PC-3 (cell line): ENCODE measurements around the gene LINC01488. TPM values are rescaled to one million over a fixed set of nuclear protein-coding genes. Genes with fewer than 3 reads are reported as not detected.

ENCODE experiments used
- ATAC-seq: fragments of 200-7000 bp; cut with Tn5 transposase; 2 replicates; pipeline ENCODE4 v1.9.1; 2020; ENCODE audit warnings: mild to moderate bottlenecking, moderate library complexity
- BruUV-seq: library from RNA; stranded (reverse); fragments of 400-500 nt; replicated peaks from 2 replicates; lab custom pipeline; 2021; lab: Mats Ljungman, UMichigan
- CTCF ChIA-PET: fragments of 300-600 bp; sonication (Branson Sonifier 250); formaldehyde crosslinking; loops from one replicate; lab custom pipeline; 2022; ENCODE audit warnings: antibody characterized with exemption; lab: Charles Lee
- POLR2A ChIA-PET: fragments of 300-600 bp; sonication (Branson Sonifier 250); formaldehyde crosslinking; loops from one replicate; lab custom pipeline; 2022; ENCODE audit warnings: antibody characterized with exemption; ENCODE audit not compliant: unreplicated experiment; lab: Charles Lee
- DNase-seq: peaks from one replicate; pipeline ENCODE4 v3.0.0-alpha.2; 2015
- H2AFZ ChIP-seq: fragments of 300-600 bp; sonication (generic); 2 replicates; pipeline ENCODE4 v1.6.0; 2016; ENCODE audit warnings: antibody characterized with exemption, low read length
- H3F3A ChIP-seq: fragments of 300-600 bp; sonication (generic); one replicate; pipeline ENCODE4 v1.6.0; 2017; ENCODE audit warnings: antibody characterized with exemption, low read length, control low read depth, mild to moderate bottlenecking; ENCODE audit not compliant: unreplicated experiment
- H3K27ac ChIP-seq: fragments of 300-600 bp; sonication (generic); 2 replicates; pipeline ENCODE4 v1.5.1; 2016; ENCODE audit warnings: mild to moderate bottlenecking, low read length
- H3K27me3 ChIP-seq: fragments of 300-600 bp; sonication (generic); 2 replicates; pipeline ENCODE4 v1.6.1; 2016; ENCODE audit warnings: low read length, mixed read lengths
- H3K36me3 ChIP-seq: fragments of 300-600 bp; sonication (generic); 2 replicates; pipeline ENCODE4 v1.6.1; 2016; ENCODE audit warnings: low read depth, mixed run types, low read length, mixed read lengths
- H3K4me1 ChIP-seq: fragments of 300-600 bp; sonication (generic); 2 replicates; pipeline ENCODE4 v1.5.1; 2016; ENCODE audit warnings: low read length; ENCODE audit not compliant: insufficient read depth
- H3K4me2 ChIP-seq: fragments of 300-600 bp; sonication (generic); 2 replicates; pipeline ENCODE4 v1.6.0; 2016; ENCODE audit warnings: low read length
- H3K4me3 ChIP-seq: fragments of 300-600 bp; sonication (generic); 2 replicates; pipeline ENCODE4 v1.5.1; 2016; ENCODE audit warnings: mild to moderate bottlenecking, low read length, mixed read lengths
- H3K79me2 ChIP-seq: fragments of 300-600 bp; sonication (generic); 2 replicates; pipeline ENCODE4 v1.6.1; 2017; ENCODE audit warnings: low read length, mixed read lengths
- H3K9ac ChIP-seq: fragments of 300-600 bp; sonication (generic); 2 replicates; pipeline ENCODE4 v1.6.0; 2016; ENCODE audit warnings: mild to moderate bottlenecking, low read length
- H3K9me2 ChIP-seq: fragments of 300-600 bp; sonication (generic); replicated peaks from 2 replicates; pipeline ENCODE4 v1.6.1; 2016; ENCODE audit warnings: mixed run types, low read length, mixed read lengths
- H3K9me3 ChIP-seq: fragments of 300-600 bp; sonication (generic); 2 replicates; pipeline ENCODE4 v1.6.1; 2016; ENCODE audit warnings: low read length, mixed read lengths
- H4K20me1 ChIP-seq: fragments of 300-600 bp; sonication (generic); 2 replicates; pipeline ENCODE4 v1.6.1; 2016; ENCODE audit warnings: low read length, mixed read lengths
- CTCF ChIP-seq: fragments of 300-600 bp; sonication (generic); conservative IDR thresholded peaks from 2 replicates; pipeline ENCODE4 v1.5.1; 2017; ENCODE audit warnings: antibody characterized with exemption, low read depth, mild to moderate bottlenecking, low read length
- EZH2 ChIP-seq: fragments of 300-600 bp; sonication (generic); IDR thresholded peaks from one replicate; pipeline ENCODE4 v1.6.1; 2017; ENCODE audit warnings: antibody characterized with exemption, mild to moderate bottlenecking, low read length; ENCODE audit not compliant: unreplicated experiment
- EZH2phosphoT487 ChIP-seq: fragments of 300-600 bp; sonication (generic); IDR thresholded peaks from 2 replicates; pipeline ENCODE4 v1.6.1; 2018; ENCODE audit warnings: mild to moderate bottlenecking, antibody characterized with exemption, low read length, borderline replicate concordance
- intact Hi-C: fragments of 100-400 bp; cut with micrococcal nuclease; formaldehyde crosslinking; loops from 2 replicates; pipeline ENCODE4 v1.9.0; 2023
- total RNA-seq: library from RNA; depleted of rRNA; stranded (reverse); fragments of >200 nt; gene quantifications from 2 replicates; pipeline ENCODE4 v1.2.3, GENCODE V29; 2014

The LINC01488 gene
- total RNA-seq, 1 experiment from 2014 or later = not detected

DNA sequence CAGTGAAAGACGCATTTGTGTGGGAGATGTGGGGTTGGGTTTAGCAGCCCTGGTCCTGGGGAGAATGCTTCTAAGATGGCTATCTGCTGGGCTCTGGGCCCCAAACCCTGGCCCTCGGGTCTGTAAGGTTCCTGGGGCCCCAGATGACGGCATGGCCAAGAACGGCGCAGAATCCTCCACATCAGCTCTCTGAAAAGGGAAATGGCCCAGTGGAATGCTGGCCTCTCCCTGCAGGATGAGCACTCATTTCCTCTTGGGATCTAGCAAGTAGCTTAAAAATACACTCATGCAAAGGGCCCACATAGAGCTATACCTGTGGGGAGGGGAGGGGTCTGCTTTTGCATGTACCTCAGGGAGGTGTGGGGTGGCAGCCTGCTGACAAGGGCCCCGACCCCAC is 37.5 kb upstream of the LINC01488 start:
- Histone ChIP-seq H3K9me3 (no peaks in the 10 kb centered on the region), H4K20me1 (no peaks in the 10 kb centered on the region), H3K9ac (peak overlapping the region; percentile 62), H3K27me3 (no peaks in the 10 kb centered on the region), H3K4me2 (peak overlapping the region; percentile 67), H3K79me2 (no peaks in the 10 kb centered on the region), H3K36me3 (no peaks in the 10 kb centered on the region), H3K4me3 (peak overlapping the region; percentile 48), H3K9me2 (no peaks in the 10 kb centered on the region), H3F3A (no peaks in the 10 kb centered on the region), H2AFZ (peak overlapping the region; percentile 71), H3K4me1 (peaks cover 39% of the 10 kb centered on the region), H3K27ac (peak overlapping the region; percentile 86)
- ATAC-seq (no peak), DNase-seq (no peak)
- intact Hi-C loops = loop anchor here (2.0 to 10.0 kb wide), 5 partner anchors 42 to 319 kb away; no protein-coding TSS in a partner anchor
- TSS peak; percentile 92 for BruUV-seq
- ChIA-PET CTCF (interaction anchor here (0.6 kb wide), 1 partner anchor 177 kb away, joined by 3 read pairs; no protein-coding TSS in a partner anchor), POLR2A (no interaction called here)
- TF ChIP-seq CTCF (no peak), EZH2phosphoT487 (no peak), EZH2 (no peak)

- Histone ChIP-seq H2AFZ (no peak overlapping the region), H3K9ac (no peak overlapping the region), H3K4me2 (peak overlapping the region; percentile 67), H3K36me3 (no peaks in the 10 kb centered on the region), H3K4me3 (no peak overlapping the region), H3K27me3 (no peaks in the 10 kb centered on the region), H4K20me1 (no peaks in the 10 kb centered on the region), H3K4me1 (peaks cover 39% of the 10 kb centered on the region), H3F3A (no peaks in the 10 kb centered on the region), H3K27ac (no peak overlapping the region), H3K79me2 (no peaks in the 10 kb centered on the region), H3K9me3 (no peaks in the 10 kb centered on the region), H3K9me2 (no peaks in the 10 kb centered on the region)
- POLR2A ChIA-PET = no interaction called here
- ATAC-seq = no peak
- CTCF ChIA-PET = interaction anchor here (0.6 kb wide), 1 partner anchor 176 kb away, joined by 3 read pairs; no protein-coding TSS in a partner anchor
- TF ChIP-seq CTCF (no peak), EZH2 (no peak), EZH2phosphoT487 (no peak)
- DNase-seq = peak; percentile 63
- intact Hi-C loops = loop anchor here (5.0 to 10.0 kb wide), 3 partner anchors 42 to 320 kb away; no protein-coding TSS in a partner anchor
- no TSS peak for BruUV-seq
Measured at GRCh38 chr11:69444381-69445130, 36.9 kb upstream of the LINC01488 start.

DNA sequence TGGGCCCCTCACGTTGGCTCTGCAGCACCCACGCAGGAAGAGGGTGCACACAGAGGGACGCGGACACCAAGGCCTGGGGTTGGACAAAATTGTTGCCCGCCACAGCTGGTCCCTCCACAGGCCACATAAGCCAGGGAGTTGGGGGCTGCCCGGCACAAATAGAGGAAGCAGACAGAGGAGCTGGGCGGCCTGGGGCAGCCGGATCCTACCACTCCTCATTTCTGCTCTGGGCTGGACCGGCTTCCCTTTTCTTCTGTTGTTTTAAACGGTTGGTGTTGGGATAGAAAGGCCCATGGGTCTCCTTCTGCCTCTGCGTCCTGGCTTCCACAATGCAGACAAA is 36.4 kb upstream of the LINC01488 start:
- H3K9ac ChIP-seq = no peak overlapping the region
- no peak overlapping the region for H3K4me3 ChIP-seq
- ATAC-seq (no peak), DNase-seq (no peak)
- H4K20me1 ChIP-seq = no peaks in the 10 kb centered on the region
- H3K9me2 ChIP-seq = no peaks in the 10 kb centered on the region
- no peak overlapping the region for H3K4me2 ChIP-seq
- no peak overlapping the region for H3K27ac ChIP-seq
- H3K4me1 ChIP-seq = peaks cover 39% of the 10 kb centered on the region
- H2AFZ ChIP-seq = no peak overlapping the region
- H3K36me3 ChIP-seq = no peaks in the 10 kb centered on the region
- H3K9me3 ChIP-seq = no peaks in the 10 kb centered on the region
- intact Hi-C loops = loop anchor here (10.0 kb wide), 1 partner anchor 320 kb away; no protein-coding TSS in a partner anchor
- no peaks in the 10 kb centered on the region for H3F3A ChIP-seq
- no peak for TF ChIP-seq EZH2phosphoT487
- BruUV-seq = no TSS peak
- CTCF ChIA-PET = no interaction called here
- H3K27me3 ChIP-seq = no peaks in the 10 kb centered on the region
- no peaks in the 10 kb centered on the region for H3K79me2 ChIP-seq
- POLR2A ChIA-PET = no interaction called here
